Measurements from ENCODE around the gene BICC1.
A peak's percentile ranks its signal among the peaks of the same experiment; 100 is the strongest.

DNA sequence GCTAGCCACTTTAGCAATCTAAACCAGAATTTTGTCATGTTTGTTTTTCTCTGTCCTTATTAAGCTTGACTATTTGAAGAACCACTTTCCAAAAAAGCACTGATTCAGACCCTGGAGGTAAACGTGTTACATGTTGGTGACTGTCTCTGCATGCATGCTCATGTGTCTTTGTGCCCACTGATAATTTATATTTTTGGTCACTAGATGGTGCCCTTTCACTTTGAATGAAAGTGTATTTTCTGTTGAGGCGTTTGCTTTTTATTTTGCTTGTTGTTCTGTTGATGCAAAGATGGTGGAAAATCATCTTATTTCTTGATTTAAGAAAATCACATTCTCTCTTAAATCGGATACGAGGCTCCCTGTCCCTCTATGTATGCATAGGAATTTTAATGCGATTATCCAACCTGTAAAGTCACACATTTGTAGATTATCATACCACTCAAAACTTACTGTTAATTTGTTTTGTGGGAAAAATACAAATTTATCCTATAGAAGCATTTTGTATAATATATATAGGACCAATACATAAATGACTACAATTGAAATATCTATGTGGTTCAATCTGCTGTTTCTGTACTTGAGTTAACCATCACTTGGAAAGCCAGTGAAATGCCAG is 269.3 kb downstream of the BICC1 start:
- TF ChIP-seq CTCF (conservative IDR thresholded peaks at IDR 0.05 in 1 of 2, IDR thresholded peaks at IDR 0.05 in 1 of 2; ENCODE audit: low read depth in 1 of 2, low read length in 2 of 2) (peak; percentile 42 to 54), EZH2 (IDR thresholded peaks at IDR 0.05; ENCODE audit: low read length, missing control alignments) (no peak)
